GM21447 (cell line): ENCODE data around the gene LCN10.

ENCODE experiments used
- ATAC-seq: cut with Tn5 transposase; IDR thresholded peaks from one replicate; pipeline ENCODE4 v1.9.1; 2021; ENCODE audit not compliant: unreplicated experiment

Gene LCN10

GRCh38 chr9:136740491-136740890, 2.2 kb downstream of the LCN10 start:
- ATAC-seq = no peak

GRCh38 chr9:136740069-136740468, 2.7 kb downstream of the LCN10 start:
- ATAC-seq = no peak

GRCh38 chr9:136739509-136739908, 3.2 kb downstream of the LCN10 start:
- ATAC-seq = no peak

GRCh38 chr9:136738960-136739359, 3.8 kb downstream of the LCN10 start:
- ATAC-seq = no peak

- no peak for ATAC-seq
Observed at GRCh38 chr9:136735812-136736480, 6.8 kb downstream of the LCN10 start.

- ATAC-seq = no peak
Observed at GRCh38 chr9:136734837-136735496, 7.8 kb downstream of the LCN10 start.

- no peak for ATAC-seq
Observed at GRCh38 chr9:136733611-136734010, 9.1 kb downstream of the LCN10 start.

- no peak for ATAC-seq
Observed at GRCh38 chr9:136732444-136733178, 10.1 kb downstream of the LCN10 start.

GRCh38 chr9:136729926-136730325, 12.8 kb downstream of the LCN10 start:
- ATAC-seq = no peak

GRCh38 chr9:136729144-136729543, 13.6 kb downstream of the LCN10 start:
- ATAC-seq = no peak

- no peak for ATAC-seq
Observed at GRCh38 chr9:136728548-136729123, 14.1 kb downstream of the LCN10 start.

GRCh38 chr9:136728080-136728547, 14.6 kb downstream of the LCN10 start:
- no peak for ATAC-seq

GRCh38 chr9:136726631-136727191, 16.0 kb downstream of the LCN10 start:
- ATAC-seq = no peak

GRCh38 chr9:136726118-136726517, 16.6 kb downstream of the LCN10 start:
- ATAC-seq = no peak

- no peak for ATAC-seq
Observed at GRCh38 chr9:136725612-136726011, 17.1 kb downstream of the LCN10 start.

- ATAC-seq = no peak
Observed at GRCh38 chr9:136724772-136725171, 18.0 kb downstream of the LCN10 start.

GRCh38 chr9:136723989-136724388, 18.8 kb downstream of the LCN10 start:
- no peak for ATAC-seq

GRCh38 chr9:136723362-136723976, 19.3 kb downstream of the LCN10 start:
- no peak for ATAC-seq

- ATAC-seq = no peak
Observed at GRCh38 chr9:136722969-136723356, 19.8 kb downstream of the LCN10 start.

- no peak for ATAC-seq
Observed at GRCh38 chr9:136722093-136722968, 20.4 kb downstream of the LCN10 start.
